ENCODE data around the gene FSIP1.
"Not testable (repeated sequence)": the region's sequence is repeated elsewhere in the genome, so short reads cannot be mapped to it uniquely, and the experiment has no call there.

Gene FSIP1

DNA sequence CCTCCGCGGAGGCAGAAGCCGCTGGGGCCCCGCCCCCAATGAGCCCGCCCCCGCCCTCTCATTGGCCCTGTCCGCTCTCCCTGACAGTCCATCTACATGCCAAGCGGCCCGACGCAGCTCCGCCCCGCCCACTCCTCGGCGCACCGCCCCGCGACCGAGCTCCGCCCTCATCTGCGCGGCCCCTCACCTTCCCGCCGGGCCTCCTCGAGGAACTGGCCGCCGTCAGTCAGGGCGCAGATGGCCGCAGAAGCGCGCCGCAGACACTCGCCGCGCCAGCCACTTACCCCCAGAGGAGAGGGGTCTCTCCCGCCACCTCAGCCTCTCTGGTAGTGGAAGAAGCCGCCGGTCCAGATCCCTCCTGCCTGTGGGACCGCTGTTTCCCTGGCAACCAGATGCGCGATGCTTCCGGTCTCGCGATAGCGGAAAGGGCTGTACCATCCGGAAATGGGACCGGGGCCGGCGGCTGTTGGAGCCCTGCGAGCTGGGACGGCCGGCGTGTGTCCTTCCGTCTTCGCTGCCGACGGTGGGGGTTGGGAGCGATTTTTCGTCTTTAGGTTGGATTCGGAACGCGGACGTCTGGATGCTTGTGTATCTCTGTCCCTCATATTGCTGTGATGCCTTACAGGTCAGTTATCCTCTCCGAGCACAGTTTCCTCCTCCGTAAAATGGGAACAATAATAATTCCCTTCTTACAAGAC is at the start of gene FSIP1:
TSS of gene FSIP1 (minus strand) at position 401 of the 698 bp plus-strand sequence. CDS start 6,317 bp downstream, outside the sequence.
- peak; percentile 76 for DNase-seq

DNA sequence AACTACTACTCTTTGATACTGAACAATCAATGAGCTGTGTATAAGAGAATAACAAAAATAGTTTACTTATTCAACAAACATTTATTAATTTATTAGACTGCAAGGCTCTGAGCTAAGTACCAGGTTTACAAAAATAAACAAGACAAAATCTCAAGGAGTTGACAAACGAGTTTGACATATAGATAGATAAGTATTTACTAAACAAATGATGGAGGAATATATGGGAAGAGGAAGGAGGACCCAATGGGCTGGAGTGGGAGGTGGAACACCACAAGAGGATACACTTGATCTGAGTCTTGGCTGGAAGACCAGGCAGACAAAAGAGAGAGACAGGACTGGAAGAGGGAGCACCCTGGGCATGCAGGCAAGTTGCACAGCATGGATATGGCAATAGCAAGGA is 47.5 kb upstream of the FSIP1 start:
- no peak for DNase-seq

- DNase-seq, result no peak
Measured at GRCh38 chr15:39828374-39828931, 45.8 kb upstream of the FSIP1 start.

- DNase-seq, result no peak
Measured at GRCh38 chr15:39826975-39827374, 44.3 kb upstream of the FSIP1 start.

DNA sequence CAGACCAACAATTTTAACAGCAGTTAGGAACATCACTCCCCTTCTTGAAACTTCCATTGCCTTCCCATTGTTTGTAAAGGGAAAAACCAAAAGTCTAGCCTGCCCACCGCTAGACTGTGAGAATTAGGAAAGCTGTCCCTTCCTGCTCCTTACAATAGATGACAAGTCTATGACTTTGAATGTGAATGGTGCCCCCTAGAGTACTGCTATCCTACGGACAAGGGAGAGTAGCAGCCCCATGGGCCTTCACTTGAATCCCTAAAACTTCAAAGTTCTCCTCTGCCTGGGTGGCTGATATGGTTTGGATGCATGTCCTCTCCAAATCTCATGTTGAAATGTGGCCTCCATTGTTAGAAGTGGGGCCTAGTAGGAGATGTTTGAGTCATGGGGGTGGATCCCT is 41.0 kb upstream of the FSIP1 start:
- no peak for DNase-seq

DNA sequence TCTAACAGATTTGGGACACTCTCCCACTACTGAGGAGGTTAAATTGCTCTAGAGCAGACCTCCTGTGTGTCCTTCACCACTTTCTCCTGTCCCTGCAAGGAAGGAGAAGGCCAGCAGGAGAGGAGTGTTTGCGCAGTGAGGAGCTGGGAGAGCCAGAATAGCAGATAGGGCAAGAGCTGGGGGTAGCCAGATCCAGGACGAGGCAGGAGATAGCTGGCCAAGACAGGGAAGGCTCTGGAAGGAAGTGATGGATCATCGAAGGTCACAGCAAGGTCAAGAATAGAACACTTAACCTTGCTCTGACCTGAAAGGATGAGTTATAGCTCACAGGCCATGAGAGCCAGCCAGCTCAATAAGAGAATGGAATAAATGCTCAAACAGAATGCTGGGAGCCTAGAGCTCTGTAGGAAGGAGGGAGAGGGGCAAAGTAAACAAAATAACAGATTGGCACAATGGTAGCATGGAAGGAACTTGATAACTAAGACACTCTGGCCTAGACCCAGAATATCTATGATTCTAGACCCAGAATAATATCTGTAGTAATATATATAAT is 37.5 kb upstream of the FSIP1 start:
- no peak for DNase-seq

DNA sequence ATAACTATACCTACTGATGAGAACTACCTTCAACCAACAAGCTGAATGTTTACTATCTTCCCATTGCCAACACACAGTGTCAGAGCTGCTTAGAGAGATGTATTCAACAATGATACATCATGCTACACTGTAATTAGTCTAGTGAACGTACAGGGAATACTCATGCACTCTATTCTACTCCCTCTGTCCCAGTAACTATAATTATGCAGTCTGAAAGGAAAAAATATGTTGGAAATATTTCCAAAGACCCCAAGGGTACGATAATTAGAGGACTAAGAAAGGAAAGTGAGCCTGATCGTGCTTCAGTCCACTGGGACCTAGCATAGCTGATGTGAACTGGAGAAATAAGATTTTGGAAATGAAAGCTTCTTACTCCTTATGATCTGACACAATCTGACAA is 36.9 kb upstream of the FSIP1 start:
- DNase-seq, result no peak

GRCh38 chr15:39817892-39818291 is 35.3 kb upstream of the FSIP1 start:
- DNase-seq, result no peak

GRCh38 chr15:39814489-39814888 is 31.8 kb upstream of the FSIP1 start:
- no peak for DNase-seq

- DNase-seq, result not testable (repeated sequence)
Measured at GRCh38 chr15:39812651-39813050, 30.0 kb upstream of the FSIP1 start.

DNA sequence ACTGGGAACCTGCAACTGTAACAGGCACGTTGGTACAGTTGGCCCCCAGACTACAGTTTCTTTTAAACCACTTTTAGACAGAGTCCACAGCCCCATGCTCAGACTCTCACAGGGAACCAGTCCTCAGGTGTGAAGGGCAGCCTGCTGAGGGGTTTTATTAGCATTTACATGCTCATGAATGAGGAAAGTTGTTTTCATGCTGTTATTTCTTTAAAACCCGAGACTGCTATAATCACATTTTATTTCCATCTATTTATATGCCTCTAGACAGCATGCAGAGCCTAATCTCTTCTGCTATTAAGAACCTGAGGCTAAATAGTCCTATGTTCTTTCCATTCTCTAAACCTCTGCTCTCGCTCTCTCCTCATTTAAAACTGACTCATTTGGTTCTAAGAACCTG is 26.3 kb upstream of the FSIP1 start:
- no peak for DNase-seq

- DNase-seq, result no peak
Measured at GRCh38 chr15:39807791-39808190, 25.1 kb upstream of the FSIP1 start.

GRCh38 chr15:39804026-39804425 is 21.4 kb upstream of the FSIP1 start:
- DNase-seq, result no peak

- DNase-seq, result no peak
Measured at GRCh38 chr15:39803016-39803415, 20.4 kb upstream of the FSIP1 start.

- DNase-seq, result no peak
Measured at GRCh38 chr15:39801641-39802309, 19.1 kb upstream of the FSIP1 start.

DNA sequence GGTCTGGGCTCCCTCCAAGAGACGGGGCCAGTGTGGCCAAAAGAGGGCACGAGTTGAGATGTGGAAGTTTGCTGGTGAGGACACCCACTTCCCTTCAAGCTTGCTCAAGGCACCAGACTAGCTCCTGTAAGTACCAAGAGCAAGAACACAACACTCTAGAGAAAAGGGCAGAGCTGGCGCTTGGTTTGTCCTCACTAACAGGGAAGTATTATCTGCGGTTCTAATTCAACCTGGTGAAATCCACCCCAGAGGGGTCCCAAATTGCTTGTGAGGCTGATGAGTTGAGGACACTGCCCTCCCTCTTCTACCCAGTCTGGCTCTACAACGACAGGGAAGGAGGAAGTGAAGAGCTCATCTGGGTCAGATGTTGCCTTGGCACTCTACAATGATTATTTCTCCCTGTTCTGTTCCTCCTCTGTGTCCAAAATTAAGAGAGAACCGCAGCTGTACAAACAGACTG is 16.9 kb upstream of the FSIP1 start:
- no peak for DNase-seq

DNA sequence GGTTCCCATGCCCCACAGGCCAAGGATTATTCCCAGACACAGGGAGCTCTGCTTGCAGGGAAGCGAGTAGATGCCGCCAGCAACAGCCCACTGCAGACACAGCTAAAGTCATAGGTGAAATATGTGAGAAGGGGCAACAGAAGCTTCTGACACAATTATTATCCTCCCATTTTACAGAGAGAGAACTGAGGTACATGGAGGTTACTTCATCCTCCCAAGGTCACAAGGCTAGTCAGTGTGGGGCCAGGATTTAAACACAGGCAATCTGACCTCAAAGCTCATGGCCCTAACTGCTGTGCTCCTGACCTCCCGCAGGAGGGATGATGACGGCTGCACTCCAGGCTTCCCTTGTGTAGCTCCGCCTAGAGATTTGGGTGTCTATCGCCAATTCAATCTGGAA is 15.7 kb upstream of the FSIP1 start:
- no peak for DNase-seq

DNA sequence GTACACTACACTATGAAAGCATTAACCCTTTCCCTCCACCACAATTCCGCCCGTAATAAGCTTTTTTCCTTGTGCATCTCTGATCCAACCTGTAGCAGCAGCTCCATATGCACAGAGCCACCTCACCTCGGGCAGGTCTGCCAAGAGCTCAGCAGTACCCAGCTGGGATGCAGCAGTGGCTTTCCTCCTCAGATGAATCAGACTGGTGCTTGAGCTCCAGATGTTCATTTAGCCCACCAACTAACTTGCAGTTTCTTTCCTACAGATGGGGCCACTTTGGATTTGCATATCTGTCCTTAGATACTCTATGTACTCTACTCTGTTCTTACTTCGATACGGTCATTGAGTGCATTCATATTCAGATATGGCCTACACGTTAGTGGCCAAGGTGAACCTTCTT is 14.8 kb upstream of the FSIP1 start:
- no peak for DNase-seq

DNA sequence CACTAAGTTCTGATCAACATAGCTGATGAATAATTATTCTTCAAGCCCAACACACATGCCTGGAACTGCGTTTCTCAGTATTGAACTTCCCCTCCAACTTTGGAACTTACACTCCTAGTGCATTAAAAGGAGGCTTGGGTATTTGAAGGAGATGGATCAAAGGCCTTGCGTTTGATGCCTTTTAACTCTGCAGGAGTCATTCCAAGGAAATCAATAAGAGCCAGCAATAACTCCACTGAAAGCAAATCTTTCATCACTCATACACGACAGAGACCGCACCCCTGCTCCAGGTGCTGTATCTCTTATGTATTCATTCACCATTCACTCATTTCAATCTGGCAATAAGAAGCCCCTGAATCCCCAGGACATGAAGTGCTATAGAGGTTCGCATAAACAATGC is 14.0 kb upstream of the FSIP1 start:
- DNase-seq, result no peak

- no peak for DNase-seq
Measured at GRCh38 chr15:39795486-39795885, 12.8 kb upstream of the FSIP1 start.

DNA sequence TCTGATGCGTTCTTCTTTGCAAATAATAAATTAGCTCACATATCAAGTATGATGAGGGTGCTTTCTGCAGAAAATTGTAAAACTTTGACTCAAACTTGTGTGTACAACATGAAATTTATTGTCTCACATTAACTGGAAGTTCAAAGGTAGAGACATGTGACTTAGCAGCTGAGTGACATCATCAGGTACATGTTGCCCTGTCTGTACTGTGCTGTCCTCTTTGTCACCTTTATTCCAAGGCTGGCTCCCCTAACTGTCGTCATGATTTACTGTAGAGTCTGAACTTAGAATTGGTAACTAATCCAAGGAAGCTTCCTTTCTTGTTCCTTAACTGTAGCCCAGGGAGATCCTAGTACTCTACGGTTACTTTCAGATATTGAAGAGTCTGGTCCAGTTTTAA is 12.3 kb upstream of the FSIP1 start:
- no peak for DNase-seq

DNA sequence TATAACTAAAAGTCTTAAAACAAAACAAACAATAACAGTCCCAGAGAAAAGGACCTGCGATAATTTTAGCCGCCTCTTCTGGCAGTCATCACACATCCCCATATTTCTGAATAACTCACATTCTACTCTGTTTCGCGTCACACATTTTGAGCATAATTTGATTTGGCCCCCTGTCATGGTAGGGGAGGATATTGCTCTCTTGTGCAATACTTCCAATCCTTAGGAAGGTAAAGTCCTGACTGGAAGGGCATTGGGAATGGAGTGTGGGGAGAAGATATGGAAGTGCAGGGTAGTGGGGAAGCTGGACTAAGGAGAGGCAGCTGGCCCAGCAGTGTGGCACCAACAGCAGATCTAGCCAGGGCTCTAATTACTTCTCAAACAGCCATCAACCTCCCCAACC is 11.3 kb upstream of the FSIP1 start:
- no peak for DNase-seq

DNA sequence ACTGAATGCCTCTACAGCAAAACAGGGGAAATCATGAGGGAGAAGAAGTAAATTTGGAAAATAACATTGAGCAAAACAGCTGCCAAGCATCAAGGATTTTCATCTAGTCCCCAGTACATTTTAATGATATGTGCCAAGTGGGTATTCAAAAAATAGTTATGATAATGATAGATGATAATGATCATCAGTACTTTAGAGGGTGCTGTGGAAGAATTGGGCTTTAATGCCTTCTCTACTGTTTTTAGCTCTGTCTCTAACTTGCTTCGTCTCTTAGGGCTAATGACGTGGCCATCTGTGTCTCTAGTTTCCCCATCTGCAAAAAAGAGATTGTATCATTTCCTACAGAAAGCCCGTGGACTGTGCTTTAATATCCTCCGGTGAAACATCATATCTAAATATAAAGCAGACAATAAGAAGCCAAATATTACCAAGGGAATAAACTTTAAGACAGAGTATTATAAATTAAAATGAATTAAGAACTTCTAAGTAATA is 10.2 kb upstream of the FSIP1 start:
- no peak for DNase-seq
